Ascending aorta (tissue), 2 donors: ENCODE measurements around the gene ERAP2. TPM values are rescaled to one million over a fixed set of nuclear protein-coding genes. Genes with fewer than 3 reads are reported as not detected.

Experiments used
- DNase-seq, 2 donors: peaks; one replicate each; pipeline ENCODE4 v3.0.0-alpha.2; 2019; ENCODE audit warnings: low spot score in 2 of 2
- H3K27ac ChIP-seq, 2 donors: fragments of 200-600 bp; sonication (generic); one replicate each; pipeline ENCODE4 v1.5.1; 2016 to 2017; ENCODE audit warnings: mild to moderate bottlenecking in 1 of 2
- H3K27me3 ChIP-seq: fragments of 200-600 bp; sonication (generic); one replicate; pipeline ENCODE4 v1.5.1; 2017
- H3K36me3 ChIP-seq, 2 donors: fragments of 200-600 bp; sonication (generic); one replicate each; pipeline ENCODE4 v1.5.1; 2016
- H3K4me1 ChIP-seq, 2 donors: fragments of 200-600 bp; sonication (generic); one replicate each; pipeline ENCODE4 v1.5.1; 2016 to 2017; ENCODE audit warnings: mild to moderate bottlenecking in 1 of 2
- H3K4me3 ChIP-seq, 2 donors: fragments of 200-600 bp; sonication (generic); one replicate each; pipeline ENCODE4 v1.5.1; 2016 to 2017; ENCODE audit warnings: mild to moderate bottlenecking in 1 of 2
- H3K9me3 ChIP-seq, 2 donors: fragments of 200-600 bp; sonication (generic); one replicate each; pipeline ENCODE4 v1.5.1; 2016
- CTCF ChIP-seq, 3 experiments: fragments of 200-600 bp in 2 of 3; fragments of 450-650 bp in 1 of 3; sonication (generic) in 2 of 3; IDR thresholded peaks; one replicate each; pipeline ENCODE4 v1.5.1; 2016 to 2019; ENCODE audit warnings: antibody characterized with exemption in 3 of 3, mild to moderate bottlenecking in 1 of 3, moderate library complexity in 1 of 3
- intact Hi-C: fragments of 100-400 bp; cut with DNase I; formaldehyde crosslinking; loops from one replicate; pipeline ENCODE4 v1.15.1; 2023
- total RNA-seq: library from RNA; depleted of rRNA; stranded (reverse); fragments of >200 nt; gene quantifications from one replicate; pipeline ENCODE4 v1.1.0, GENCODE V29; 2016

The ERAP2 gene
- total RNA-seq, 1 donor from 2014 or later = 20.6 TPM

GRCh38 chr5:96857454-96857853, 18.8 kb upstream of the ERAP2 start:
- intact Hi-C loops = no loop called here
- Histone ChIP-seq H3K27ac (no peak overlapping the region), H3K4me3 (no peak overlapping the region), H3K9me3 (no peaks in the 10 kb centered on the region), H3K4me1 (no peaks in the 10 kb centered on the region), H3K27me3 (no peaks in the 10 kb centered on the region), H3K36me3 (no peaks in the 10 kb centered on the region)
- no peak for TF ChIP-seq CTCF (IDR thresholded peaks at IDR 0.05)
- DNase-seq = no peak

- DNase-seq = no peak
- no peak overlapping the region for H3K4me3 ChIP-seq
- no peaks in the 10 kb centered on the region for H3K27me3 ChIP-seq
These were observed 18.4 kb upstream of the ERAP2 start for GRCh38 chr5:96857924-96858323.

GRCh38 chr5:96859375-96859774, 16.9 kb upstream of the ERAP2 start:
- intact Hi-C loops = no loop called here
- no peaks in the 10 kb centered on the region for H3K9me3 ChIP-seq
- no peak for DNase-seq
- H3K4me1 ChIP-seq = no peaks in the 10 kb centered on the region
- H3K27ac ChIP-seq = no peak overlapping the region
- H3K36me3 ChIP-seq = no peaks in the 10 kb centered on the region
- H3K4me3 ChIP-seq = no peak overlapping the region
- no peaks in the 10 kb centered on the region for H3K27me3 ChIP-seq
- no peak for TF ChIP-seq CTCF (IDR thresholded peaks at IDR 0.05)

More at GRCh38 chr5:96857924-96858323, 18.4 kb upstream of the ERAP2 start:
- intact Hi-C loops = no loop called here
- Histone ChIP-seq H3K27ac (no peak overlapping the region), H3K36me3 (no peaks in the 10 kb centered on the region), H3K9me3 (no peaks in the 10 kb centered on the region), H3K4me1 (no peaks in the 10 kb centered on the region)
- TF ChIP-seq CTCF (IDR thresholded peaks at IDR 0.05) = no peak

GRCh38 chr5:96861076-96861475, 15.2 kb upstream of the ERAP2 start:
- TF ChIP-seq CTCF (IDR thresholded peaks at IDR 0.05) = no peak
- DNase-seq = no peak
- Histone ChIP-seq H3K27ac (no peak overlapping the region), H3K4me1 (no peaks in the 10 kb centered on the region), H3K4me3 (no peak overlapping the region), H3K9me3 (no peaks in the 10 kb centered on the region), H3K36me3 (no peaks in the 10 kb centered on the region), H3K27me3 (no peaks in the 10 kb centered on the region)
- intact Hi-C loops = no loop called here

GRCh38 chr5:96863114-96863513, 13.2 kb upstream of the ERAP2 start:
- H3K4me3 ChIP-seq = no peak overlapping the region
- H3K9me3 ChIP-seq = no peaks in the 10 kb centered on the region
- intact Hi-C loops = no loop called here
- DNase-seq = no peak
- no peaks in the 10 kb centered on the region for H3K36me3 ChIP-seq
- H3K4me1 ChIP-seq = no peaks in the 10 kb centered on the region
- H3K27ac ChIP-seq = no peak overlapping the region
- TF ChIP-seq CTCF (IDR thresholded peaks at IDR 0.05) = no peak
- H3K27me3 ChIP-seq = no peaks in the 10 kb centered on the region

- no peaks in the 10 kb centered on the region for H3K9me3 ChIP-seq
- no peaks in the 10 kb centered on the region for H3K4me1 ChIP-seq
- no peak for TF ChIP-seq CTCF (IDR thresholded peaks at IDR 0.05)
- H3K36me3 ChIP-seq = no peaks in the 10 kb centered on the region
- no peak overlapping the region for H3K4me3 ChIP-seq
- no peak for DNase-seq
- intact Hi-C loops = no loop called here
- H3K27me3 ChIP-seq = no peaks in the 10 kb centered on the region
- H3K27ac ChIP-seq = no peak overlapping the region
These were observed 12.2 kb upstream of the ERAP2 start for GRCh38 chr5:96863949-96864584.
